ENCODE measurements around the gene EEF1B2. TPM values are rescaled to one million over a fixed set of nuclear protein-coding genes. Genes with fewer than 3 reads are reported as not detected.

The EEF1B2 gene
- total and polyA plus RNA-seq, 2 of the 8 experiments (the other 6 are each of a cell fraction or from before 2014, with no cell fraction given), result 504 to 679 TPM

GRCh38 chr2:206160125-206160806 lies 571 bp downstream of the EEF1B2 start:
- peaks cover 11% of the 10 kb centered on the region for H3K23me2 ChIP-seq (ENCODE audit: low read depth, low read length)
- peaks cover 9 to 59% of the 10 kb centered on the region in 2 experiments for H3K79me2 ChIP-seq (ENCODE audit: control insufficient read depth in 1 of 2, insufficient read depth in 2 of 2, low read length in 2 of 2)
- H3K4me2 ChIP-seq (ENCODE audit: insufficient read depth in 1 of 2, low read depth in 2 of 2, low read length in 2 of 2), result peak overlapping the region; percentile 81 to 95
- peak overlapping the region; percentile 87 to 93 (median 92) for H3K9ac ChIP-seq (replicated peaks in 1 of 4; ENCODE audit: extremely low read depth in 1 of 4, low read depth in 3 of 4, low read length in 3 of 4)
- peak overlapping the region; percentile 25 for H3K18ac ChIP-seq (ENCODE audit: extremely low read depth, low read length)
- H4K8ac ChIP-seq (ENCODE audit: extremely low read depth, insufficient read depth, low read length), result peak overlapping the region; percentile 58; the same call in 1 of the 2 replicates
- H3K4me1 ChIP-seq (replicated peaks in 1 of 4; ENCODE audit: control insufficient read depth in 3 of 4, insufficient read depth in 4 of 4, low read length in 3 of 4), result peaks cover 0 to 4% (median 3%) of the 10 kb centered on the region in 4 experiments; a peak in 5 of 7 replicates
- peak overlapping the region; percentile 85 for H3K27ac ChIP-seq (ENCODE audit: low read depth, low read length)
- no peak overlapping the region for H2BK20ac ChIP-seq (ENCODE audit: low read length)
- no peak overlapping the region for H3K14ac ChIP-seq (ENCODE audit: insufficient read length)
- H3K9me3 ChIP-seq (ENCODE audit: insufficient read depth in 2 of 2, low read depth in 1 of 2, low read length in 1 of 2), result no peaks in the 10 kb centered on the region
- no peak for FAIRE-seq
- H4K91ac ChIP-seq (replicated peaks; ENCODE audit: insufficient read length, low read length), result peak overlapping the region; percentile 34
- H3K79me1 ChIP-seq (ENCODE audit: low read depth, low read length), result no peaks in the 10 kb centered on the region; the same call in 1 of the 2 replicates
- DNase-seq (ENCODE audit: low read depth in 1 of 2, low spot score in 2 of 2), result no peak
- H2AFZ ChIP-seq (ENCODE audit: low read length), result no peak overlapping the region
- H3K36me3 ChIP-seq (ENCODE audit: control insufficient read depth in 2 of 4, insufficient read depth in 4 of 4, low read length in 3 of 4), result peaks cover 11 to 37% (median 23%) of the 10 kb centered on the region in 4 experiments
- CTCF ChIA-PET (ENCODE audit: partially characterized antibody), result interaction anchor here (0.9 to 2.6 kb wide), 3 partner anchors 15 to 657 kb away, joined by 3 to 9 read pairs (median 3); no protein-coding TSS in a partner anchor
- H3K27me3 ChIP-seq (replicated peaks in 1 of 4; ENCODE audit: control insufficient read depth in 3 of 4, extremely low read depth in 1 of 4, insufficient read depth in 3 of 4, low read length in 3 of 4), result no peaks in the 10 kb centered on the region
- POLR2A ChIA-PET (ENCODE audit: partially characterized antibody), result interaction anchor here (0.5 to 3.6 kb wide), 40 partner anchors 9 to 172 kb away, joined by 3 to 19 read pairs (median 5); partner anchors contain the start of genes INO80D and ZDBF2
- peak overlapping the region; percentile 70 for H3K56ac ChIP-seq (replicated peaks; ENCODE audit: insufficient read length, low read depth, low read length)
- H4K20me1 ChIP-seq (replicated peaks in 1 of 2; ENCODE audit: control insufficient read depth in 1 of 2, insufficient read depth in 2 of 2, low read length in 2 of 2), result peaks cover 3 to 12% of the 10 kb centered on the region in 2 experiments
- H2BK15ac ChIP-seq (ENCODE audit: low read length), result no peak overlapping the region
- H3K4me3 ChIP-seq (ENCODE audit: extremely low read depth in 1 of 4, insufficient read depth in 2 of 4, low read depth in 3 of 4, low read length in 4 of 4), result peak overlapping the region; percentile 94 to 100 (median 97)
- WGBS, 2 experiments (ENCODE audit: extremely low coverage in 1 of 2, insufficient coverage in 1 of 2, insufficient read length in 1 of 2, insufficient replicate concordance in 2 of 2, low coverage in 1 of 2, low lambda C conversion rate in 2 of 2, missing lambda C conversion rate in 1 of 2), result 14% methylated on average over 16 of the region's 30 CpGs; no CpG with 5 or more reads in 1 of the 2 experiments
- H3K4ac ChIP-seq (replicated peaks; ENCODE audit: insufficient read length, low read depth, low read length), result peak overlapping the region; percentile 55
- H2AK5ac ChIP-seq (ENCODE audit: low read depth, low read length), result no peak overlapping the region
- H2BK12ac ChIP-seq (ENCODE audit: low read depth, low read length), result no peak overlapping the region
- peak overlapping the region; percentile 81 for H4K5ac ChIP-seq (ENCODE audit: insufficient read length, low read depth, low read length)
- H3K23ac ChIP-seq (ENCODE audit: insufficient read length), result no peak overlapping the region
- H2BK120ac ChIP-seq (replicated peaks; ENCODE audit: low read depth, low read length), result no peak overlapping the region
- peak overlapping the region; percentile 94; the same call in 1 of the 2 replicates for H2BK5ac ChIP-seq (ENCODE audit: low read depth, low read length)
- no peak for TF ChIP-seq RXRA (IDR thresholded peaks at IDR 0.05; ENCODE audit: insufficient read depth, low read depth, low read length)
- TF ChIP-seq NRF1 (IDR thresholded peaks at IDR 0.05; ENCODE audit: low read depth, low read length), result no peak
- no peak for TF ChIP-seq TEAD4 (IDR thresholded peaks at IDR 0.05; ENCODE audit: low read depth, low read length)
- TF ChIP-seq RBBP5 (IDR thresholded peaks at IDR 0.05; ENCODE audit: borderline replicate concordance, low read depth, low read length), result no peak
- TF ChIP-seq SP4 (IDR thresholded peaks at IDR 0.05; ENCODE audit: low read length), result no peak; the same call in 1 of the 2 replicates
- TF ChIP-seq RNF2 (IDR thresholded peaks at IDR 0.05; ENCODE audit: borderline replicate concordance, low read depth, low read length, missing control alignments, poor library complexity, severe bottlenecking), result no peak
- TF ChIP-seq TCF12 (IDR thresholded peaks at IDR 0.05; ENCODE audit: low read depth, low read length), result no peak
- no peak for TF ChIP-seq EGR1 (IDR thresholded peaks at IDR 0.05; ENCODE audit: borderline replicate concordance, low read depth, low read length)
- TF ChIP-seq KDM4A (IDR thresholded peaks at IDR 0.05; ENCODE audit: low read depth, low read length, severe bottlenecking), result peak; percentile 1
- TF ChIP-seq SAP30 (IDR thresholded peaks at IDR 0.05; ENCODE audit: insufficient read depth, insufficient replicate concordance, low read length), result peak; percentile 58
- TF ChIP-seq JUN (IDR thresholded peaks at IDR 0.05; ENCODE audit: low read depth, low read length), result no peak

All from H1 (cell line).